ENCODE data around the gene CBARP.

- TF ChIP-seq CTCF (conservative IDR thresholded peaks at IDR 0.05; ENCODE audit: low read length) (0 out of 2 replicates have a peak, but pooled peaks have one; percentile 13), EZH2phosphoT487 (IDR thresholded peaks at IDR 0.05; ENCODE audit: borderline replicate concordance, low read depth, low read length) (no peak)
Measured at GRCh38 chr19:1258707-1259205, 21.0 kb upstream of the CBARP start.

Measured in OCI-LY7 (cell line).